Breast epithelium (tissue), 3 donors: ENCODE data around the gene SRRM3.

Experiments used
- CTCF ChIP-seq, 3 donors: fragments of 450-650 bp; IDR thresholded peaks; one replicate each; pipeline ENCODE4 v1.5.1; 2016 to 2017; ENCODE audit warnings: antibody characterized with exemption in 3 of 3, mild to moderate bottlenecking in 3 of 3, moderate library complexity in 3 of 3
- POLR2AphosphoS5 ChIP-seq, 3 donors: sonication (generic); formaldehyde crosslinking; IDR thresholded peaks; one replicate each; pipeline ENCODE4 v1.6.1; 2017; ENCODE audit warnings: antibody characterized with exemption in 3 of 3

- no peak for TF ChIP-seq POLR2AphosphoS5 (IDR thresholded peaks at IDR 0.05)
- no peak for TF ChIP-seq CTCF (IDR thresholded peaks at IDR 0.05)
Observed at GRCh38 chr7:76246804-76247389, 45.2 kb downstream of the SRRM3 start.
